A673 (cell line): Measurements from ENCODE around the gene GP2.

Experiments
- EZH2 ChIP-seq: fragments of 200-600 bp; sonication (generic); IDR thresholded peaks from 2 replicates; pipeline ENCODE4 v1.6.1; 2017; ENCODE audit warnings: borderline replicate concordance, low read depth, mild to moderate bottlenecking, mixed read lengths, antibody characterized with exemption, low read length; ENCODE audit not compliant: poor library complexity, severe bottlenecking
- TF ChIP-seq, protein P1 (sequence below): fragments of 300-800, 200-600 bp; sonication (generic); conservative IDR thresholded peaks from 2 replicates; pipeline ENCODE4 v1.5.1; 2017; ENCODE audit warnings: low read depth, mild to moderate bottlenecking, antibody characterized with exemption, low read length, moderate library complexity, mixed read lengths

DNA sequence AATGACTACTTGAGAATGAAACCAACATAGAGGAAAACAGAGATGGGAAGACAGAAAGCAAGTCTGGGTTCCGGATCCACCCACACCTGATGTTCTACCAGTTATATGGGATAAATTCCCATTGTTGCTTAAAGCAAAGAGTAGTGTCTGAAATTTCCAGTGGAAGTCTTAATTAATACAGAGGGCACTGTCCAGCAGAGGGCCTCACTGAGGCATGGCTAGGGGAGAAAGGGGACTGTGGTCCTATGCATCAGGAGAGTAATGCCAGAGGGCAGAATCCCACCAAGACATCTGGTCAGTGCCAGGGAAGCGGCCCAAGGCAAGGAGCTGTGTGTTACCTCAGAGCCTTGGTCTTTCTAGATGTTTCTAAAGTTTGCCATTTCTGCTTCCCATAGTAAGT lies 32.7 kb upstream of the GP2 start:
- TF ChIP-seq, protein P1, sequence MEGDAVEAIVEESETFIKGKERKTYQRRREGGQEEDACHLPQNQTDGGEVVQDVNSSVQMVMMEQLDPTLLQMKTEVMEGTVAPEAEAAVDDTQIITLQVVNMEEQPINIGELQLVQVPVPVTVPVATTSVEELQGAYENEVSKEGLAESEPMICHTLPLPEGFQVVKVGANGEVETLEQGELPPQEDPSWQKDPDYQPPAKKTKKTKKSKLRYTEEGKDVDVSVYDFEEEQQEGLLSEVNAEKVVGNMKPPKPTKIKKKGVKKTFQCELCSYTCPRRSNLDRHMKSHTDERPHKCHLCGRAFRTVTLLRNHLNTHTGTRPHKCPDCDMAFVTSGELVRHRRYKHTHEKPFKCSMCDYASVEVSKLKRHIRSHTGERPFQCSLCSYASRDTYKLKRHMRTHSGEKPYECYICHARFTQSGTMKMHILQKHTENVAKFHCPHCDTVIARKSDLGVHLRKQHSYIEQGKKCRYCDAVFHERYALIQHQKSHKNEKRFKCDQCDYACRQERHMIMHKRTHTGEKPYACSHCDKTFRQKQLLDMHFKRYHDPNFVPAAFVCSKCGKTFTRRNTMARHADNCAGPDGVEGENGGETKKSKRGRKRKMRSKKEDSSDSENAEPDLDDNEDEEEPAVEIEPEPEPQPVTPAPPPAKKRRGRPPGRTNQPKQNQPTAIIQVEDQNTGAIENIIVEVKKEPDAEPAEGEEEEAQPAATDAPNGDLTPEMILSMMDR = peak; percentile 53
- TF ChIP-seq EZH2 = no peak
